ENCODE measurements around the gene CPED1.
"Not testable (repeated sequence)": the region's sequence is repeated elsewhere in the genome, so short reads cannot be mapped to it uniquely, and the experiment has no call there.

CPED1 gene

DNA sequence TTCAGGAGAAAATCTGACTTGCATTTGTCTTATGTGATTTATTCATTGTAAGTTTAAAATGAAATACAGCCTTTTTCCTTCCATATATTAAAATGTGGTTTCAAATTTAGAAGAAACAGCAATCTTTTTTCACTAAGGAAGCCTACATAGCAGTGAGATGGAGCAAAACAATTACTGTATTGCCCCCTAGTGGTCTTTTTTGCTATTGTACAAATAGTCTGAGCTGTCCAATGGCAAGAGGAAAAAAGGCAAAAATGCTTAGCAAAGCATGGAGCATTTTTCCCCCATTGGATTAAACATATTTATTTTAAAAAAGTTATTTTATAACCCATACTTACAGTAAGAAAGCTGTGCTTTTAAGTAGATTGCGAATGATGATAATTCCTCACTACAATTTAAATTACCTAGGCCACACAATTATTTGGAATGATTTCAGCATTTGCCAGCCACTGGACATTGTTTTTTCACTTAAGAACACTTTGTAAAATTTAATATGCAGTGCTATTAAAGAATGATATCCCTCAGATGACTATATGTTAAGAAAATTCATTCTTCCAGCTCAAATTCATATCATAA lies 119.5 kb downstream of the CPED1 start:
- no peak overlapping the region for H3K27ac ChIP-seq (ENCODE audit: low read depth, low read length)
- no peaks in the 10 kb centered on the region for H3K36me3 ChIP-seq (ENCODE audit: insufficient read depth, low read length)
- H3K9me3 ChIP-seq (ENCODE audit: insufficient read depth, low read depth, low read length), result no peaks in the 10 kb centered on the region
- WGBS, result no CpG with 5 or more reads among the region's 1 CpG
- H3K9ac ChIP-seq (ENCODE audit: low read depth, low read length), result no peak overlapping the region
- no peak overlapping the region for H3K4me3 ChIP-seq (ENCODE audit: low read length)
- peaks cover 15% of the 10 kb centered on the region for H3K4me1 ChIP-seq (ENCODE audit: insufficient read depth, low read length)
- H3K27me3 ChIP-seq (ENCODE audit: insufficient read depth, low read length), result no peaks in the 10 kb centered on the region

DNA sequence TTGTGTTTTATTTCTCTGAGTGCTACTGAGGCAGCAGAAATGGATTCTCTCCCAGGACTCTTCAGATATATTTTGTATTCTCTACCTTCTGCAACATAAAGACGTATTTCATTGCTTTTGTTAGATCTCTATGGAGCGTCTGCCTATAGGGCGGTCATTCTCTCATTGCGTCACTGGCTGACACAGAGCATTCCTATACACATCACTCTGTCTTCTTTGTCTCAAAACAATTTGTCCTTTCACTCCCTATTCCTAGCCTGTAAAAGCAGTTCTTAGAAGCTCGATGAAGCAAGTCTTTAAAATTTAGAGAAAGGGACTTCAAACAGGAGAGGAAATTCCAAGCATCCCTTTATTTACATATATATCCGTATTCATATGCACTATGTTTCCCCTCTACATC lies 120.6 kb downstream of the CPED1 start:
- no peak overlapping the region for H3K9ac ChIP-seq (ENCODE audit: low read depth, low read length)
- H3K4me1 ChIP-seq (ENCODE audit: insufficient read depth, low read length), result peaks cover 10% of the 10 kb centered on the region
- H3K36me3 ChIP-seq (ENCODE audit: insufficient read depth, low read length), result no peaks in the 10 kb centered on the region
- WGBS, result 73% methylated on average over 6 of the region's 6 CpGs
- no peak overlapping the region for H3K27ac ChIP-seq (ENCODE audit: low read depth, low read length)
- no peaks in the 10 kb centered on the region for H3K27me3 ChIP-seq (ENCODE audit: insufficient read depth, low read length)
- no peaks in the 10 kb centered on the region for H3K9me3 ChIP-seq (ENCODE audit: insufficient read depth, low read depth, low read length)
- no peak overlapping the region for H3K4me3 ChIP-seq (ENCODE audit: low read length)

DNA sequence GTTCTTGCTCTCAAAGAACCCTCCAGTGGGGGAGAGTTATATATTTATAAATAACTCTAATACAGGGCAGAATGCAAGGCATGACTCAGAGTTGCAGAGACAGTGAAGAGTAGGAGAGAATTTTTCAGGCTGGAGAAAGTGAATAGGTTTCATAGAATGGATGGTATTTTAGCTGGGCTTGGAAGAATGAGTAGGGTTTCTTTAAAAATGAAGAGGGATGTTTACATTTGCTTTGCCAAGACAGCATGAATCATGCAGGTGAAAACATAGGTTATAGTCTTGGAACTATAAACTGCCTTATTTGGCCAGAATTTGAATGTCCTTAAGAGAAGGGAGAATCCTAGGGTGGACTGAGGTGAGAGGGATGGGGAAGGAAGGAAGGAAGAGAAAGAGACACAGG lies 124.8 kb downstream of the CPED1 start:
- Histone ChIP-seq H3K9ac (ENCODE audit: low read depth, low read length) (no peak overlapping the region), H3K27ac (ENCODE audit: low read depth, low read length) (no peak overlapping the region), H3K27me3 (ENCODE audit: insufficient read depth, low read length) (no peaks in the 10 kb centered on the region), H3K36me3 (ENCODE audit: insufficient read depth, low read length) (no peaks in the 10 kb centered on the region), H3K4me1 (ENCODE audit: insufficient read depth, low read length) (peaks cover 10% of the 10 kb centered on the region), H3K4me3 (ENCODE audit: low read length) (no peak overlapping the region), H3K9me3 (ENCODE audit: insufficient read depth, low read depth, low read length) (no peaks in the 10 kb centered on the region)

DNA sequence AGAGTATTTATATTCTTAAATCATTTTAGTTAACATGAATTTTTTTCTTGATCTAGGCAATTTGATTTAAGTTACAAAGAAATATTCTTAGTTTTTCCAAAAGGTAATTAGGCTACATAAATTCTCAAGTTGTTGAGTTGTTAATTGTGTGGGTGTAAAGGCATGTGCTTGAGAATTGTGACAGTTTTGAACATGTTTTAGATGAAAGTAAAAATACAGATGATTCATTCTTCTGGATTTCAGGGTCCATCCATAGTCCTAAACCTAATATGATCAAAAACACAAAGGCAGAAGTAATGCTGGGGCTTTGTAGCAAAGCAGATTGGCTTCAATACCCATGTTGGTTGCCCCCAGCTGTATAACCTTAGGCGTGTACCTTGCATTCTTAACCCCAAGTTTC lies 127.9 kb downstream of the CPED1 start:
- Histone ChIP-seq H3K36me3 (ENCODE audit: insufficient read depth, low read length) (no peaks in the 10 kb centered on the region), H3K27me3 (ENCODE audit: insufficient read depth, low read length) (no peaks in the 10 kb centered on the region), H3K27ac (ENCODE audit: low read depth, low read length) (no peak overlapping the region), H3K9ac (ENCODE audit: low read depth, low read length) (no peak overlapping the region), H3K9me3 (ENCODE audit: insufficient read depth, low read depth, low read length) (no peaks in the 10 kb centered on the region), H3K4me1 (ENCODE audit: insufficient read depth, low read length) (no peaks in the 10 kb centered on the region), H3K4me3 (ENCODE audit: low read length) (no peak overlapping the region)
- WGBS, result no CpG with 5 or more reads among the region's 1 CpG

DNA sequence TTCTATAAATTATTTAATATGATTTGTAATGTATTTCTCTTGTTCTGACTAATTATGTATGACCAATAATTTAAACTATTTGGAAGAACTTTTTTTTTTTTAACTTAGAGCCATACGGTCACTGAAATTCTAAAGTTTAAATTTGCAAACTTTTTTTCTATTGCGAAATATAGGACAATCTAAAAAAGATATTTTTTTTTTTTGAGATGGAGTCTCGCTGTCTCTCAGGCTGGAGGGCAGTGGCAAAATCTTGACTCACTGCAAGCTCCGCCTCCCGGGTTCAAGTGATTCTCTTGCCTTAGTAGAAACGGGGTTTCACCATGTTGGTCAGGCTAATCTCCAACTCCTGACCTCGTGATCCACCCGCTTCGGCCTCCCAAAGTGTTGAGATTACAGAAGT lies 130.5 kb downstream of the CPED1 start:
- Histone ChIP-seq H3K9me3 (ENCODE audit: insufficient read depth, low read depth, low read length) (no peaks in the 10 kb centered on the region), H3K27me3 (ENCODE audit: insufficient read depth, low read length) (no peaks in the 10 kb centered on the region), H3K27ac (ENCODE audit: low read depth, low read length) (no peak overlapping the region), H3K36me3 (ENCODE audit: insufficient read depth, low read length) (no peaks in the 10 kb centered on the region), H3K9ac (ENCODE audit: low read depth, low read length) (no peak overlapping the region), H3K4me3 (ENCODE audit: low read length) (no peak overlapping the region), H3K4me1 (ENCODE audit: insufficient read depth, low read length) (no peaks in the 10 kb centered on the region)
- 95% methylated on average over 9 of the region's 9 CpGs for WGBS

DNA sequence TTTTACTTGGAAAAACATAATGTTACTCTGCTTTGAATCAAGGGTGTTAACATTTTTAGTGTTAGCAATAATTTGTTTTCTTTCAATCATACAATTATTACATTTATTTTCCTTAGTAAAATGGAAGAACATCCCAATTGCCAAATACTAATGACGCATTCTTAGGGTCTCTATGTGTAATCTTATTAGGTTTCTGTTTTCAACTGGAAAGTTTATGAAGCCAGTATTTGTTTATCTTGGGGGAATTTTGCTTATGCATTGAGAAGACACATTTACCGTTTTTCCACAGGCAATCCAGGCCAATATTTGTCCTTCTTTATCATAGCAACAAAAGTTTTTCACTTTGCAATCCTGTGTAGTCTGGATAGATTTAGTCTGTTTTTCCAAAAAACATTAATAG lies 134.5 kb downstream of the CPED1 start:
- Histone ChIP-seq H3K9ac (ENCODE audit: low read depth, low read length) (no peak overlapping the region), H3K27me3 (ENCODE audit: insufficient read depth, low read length) (no peaks in the 10 kb centered on the region), H3K27ac (ENCODE audit: low read depth, low read length) (no peak overlapping the region), H3K4me3 (ENCODE audit: low read length) (no peak overlapping the region), H3K36me3 (ENCODE audit: insufficient read depth, low read length) (no peaks in the 10 kb centered on the region), H3K4me1 (ENCODE audit: insufficient read depth, low read length) (no peaks in the 10 kb centered on the region), H3K9me3 (ENCODE audit: insufficient read depth, low read depth, low read length) (no peaks in the 10 kb centered on the region)
- 89% methylated on average over 2 of the region's 2 CpGs for WGBS

DNA sequence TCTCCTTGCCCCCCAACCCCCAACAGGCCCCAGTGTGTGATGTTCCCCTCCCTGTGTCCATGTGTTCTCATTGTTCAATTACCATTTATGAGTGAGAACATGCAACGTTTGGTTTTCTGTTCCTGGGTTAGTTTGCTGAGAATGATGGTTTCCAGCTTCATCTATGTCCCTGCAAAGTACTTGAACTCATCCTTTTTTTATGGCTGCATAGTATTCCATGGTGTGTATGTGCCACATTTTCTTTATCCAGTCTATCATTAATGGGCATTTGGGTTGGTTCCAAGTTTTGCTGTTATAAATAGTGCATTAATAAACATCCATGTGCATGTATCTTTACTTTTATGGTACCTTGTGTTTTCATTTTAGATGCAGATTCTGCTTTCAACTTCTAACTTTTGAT lies 136.9 kb downstream of the CPED1 start:
- not testable (repeated sequence) for H3K9ac ChIP-seq (ENCODE audit: low read depth, low read length); H3K36me3 ChIP-seq (ENCODE audit: insufficient read depth, low read length); H3K9me3 ChIP-seq (ENCODE audit: insufficient read depth, low read depth, low read length); H3K4me3 ChIP-seq (ENCODE audit: low read length); H3K27ac ChIP-seq (ENCODE audit: low read depth, low read length); H3K4me1 ChIP-seq (ENCODE audit: insufficient read depth, low read length); H3K27me3 ChIP-seq (ENCODE audit: insufficient read depth, low read length)
- WGBS, result 100% methylated on average over 1 of the region's 1 CpG

DNA sequence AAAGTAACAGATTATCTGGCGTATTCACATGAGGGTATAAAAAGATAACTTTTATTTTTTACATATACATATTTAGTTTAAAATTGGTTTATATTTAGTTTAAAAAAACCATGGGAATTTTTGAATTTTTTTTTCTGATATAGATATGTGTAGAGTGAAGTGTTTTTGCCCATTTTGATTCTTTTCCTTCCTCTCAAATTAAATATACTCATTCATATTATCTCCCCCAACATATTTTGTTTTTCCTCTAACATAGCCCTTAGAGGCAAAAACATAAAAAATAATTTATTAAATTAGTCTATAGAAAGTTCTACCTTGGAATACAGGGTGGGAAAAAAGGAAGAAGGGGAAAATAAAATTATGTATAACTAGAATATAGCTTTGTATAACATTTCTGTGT lies 137.7 kb downstream of the CPED1 start:
- H3K27me3 ChIP-seq (ENCODE audit: insufficient read depth, low read length), result no peaks in the 10 kb centered on the region
- H3K36me3 ChIP-seq (ENCODE audit: insufficient read depth, low read length), result no peaks in the 10 kb centered on the region
- H3K9me3 ChIP-seq (ENCODE audit: insufficient read depth, low read depth, low read length), result no peaks in the 10 kb centered on the region
- no peak overlapping the region for H3K4me3 ChIP-seq (ENCODE audit: low read length)
- no peak overlapping the region for H3K27ac ChIP-seq (ENCODE audit: low read depth, low read length)
- H3K4me1 ChIP-seq (ENCODE audit: insufficient read depth, low read length), result peaks cover 7% of the 10 kb centered on the region; the same call in 1 of the 2 replicates
- H3K9ac ChIP-seq (ENCODE audit: low read depth, low read length), result no peak overlapping the region
- 83% methylated on average over 1 of the region's 1 CpG for WGBS

DNA sequence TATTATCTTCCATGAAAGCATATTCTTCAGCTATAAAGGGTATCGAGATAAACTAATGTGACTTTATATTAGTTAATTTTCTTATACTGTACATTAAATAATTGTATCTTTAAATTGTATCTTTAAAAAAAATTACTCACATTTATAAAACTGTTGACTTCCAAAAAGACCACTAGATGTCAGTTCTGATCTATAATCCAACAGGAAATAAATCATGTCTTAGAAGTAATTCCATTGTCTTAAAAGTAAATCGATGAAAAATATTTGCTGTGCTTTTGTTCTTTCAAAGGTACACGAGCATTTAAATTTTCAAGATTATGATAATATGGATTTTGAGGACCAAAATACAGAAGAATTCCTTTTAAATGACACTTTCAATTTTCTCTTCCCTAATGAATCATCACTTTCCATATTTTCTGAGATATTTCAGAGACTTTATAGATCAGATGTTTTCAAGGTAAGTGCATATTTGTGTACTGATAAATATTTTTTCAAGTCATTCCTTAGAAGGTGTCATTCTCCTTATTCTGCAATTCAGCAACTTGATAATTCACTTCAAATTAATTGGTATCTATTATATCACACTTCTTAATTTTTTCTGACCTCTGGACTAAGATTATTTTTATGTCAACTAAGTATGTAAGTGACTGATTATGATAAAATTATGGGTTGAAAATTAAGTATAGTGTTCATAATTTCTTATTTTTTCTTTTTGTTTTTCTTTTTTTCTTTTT lies 138.5 kb downstream of the CPED1 start:
- H3K4me3 ChIP-seq (ENCODE audit: low read length), result no peak overlapping the region

DNA sequence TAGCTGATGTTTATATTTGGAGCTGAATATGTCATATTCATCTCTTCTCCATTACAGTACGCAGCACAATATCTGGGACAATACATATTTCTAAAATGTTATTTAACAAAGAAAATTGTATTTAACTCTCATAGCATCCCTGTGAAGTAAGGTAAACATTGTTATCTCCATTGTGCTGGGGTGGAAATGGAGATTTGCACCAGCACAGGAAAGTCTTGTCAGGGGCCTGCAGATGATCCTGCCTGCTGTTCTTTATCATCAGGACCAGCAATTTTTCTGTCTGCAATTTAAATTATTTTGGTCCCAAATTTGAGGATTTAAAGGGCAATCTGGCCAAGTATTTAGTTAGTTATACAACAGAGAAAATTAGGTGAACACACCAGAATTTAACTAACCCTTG lies 144.4 kb downstream of the CPED1 start:
- H3K27ac ChIP-seq (ENCODE audit: low read depth, low read length), result no peak overlapping the region
- H3K36me3 ChIP-seq (ENCODE audit: insufficient read depth, low read length), result no peaks in the 10 kb centered on the region
- H3K4me1 ChIP-seq (ENCODE audit: insufficient read depth, low read length), result peaks cover 8% of the 10 kb centered on the region; the same call in 1 of the 2 replicates
- no peaks in the 10 kb centered on the region for H3K9me3 ChIP-seq (ENCODE audit: insufficient read depth, low read depth, low read length)
- H3K27me3 ChIP-seq (ENCODE audit: insufficient read depth, low read length), result no peaks in the 10 kb centered on the region
- H3K9ac ChIP-seq (ENCODE audit: low read depth, low read length), result no peak overlapping the region
- H3K4me3 ChIP-seq (ENCODE audit: low read length), result no peak overlapping the region
- no CpG with 5 or more reads among the region's 1 CpG for WGBS

More for the DNA sequence above, 138.5 kb downstream of the CPED1 start:
- Histone ChIP-seq H3K27ac (ENCODE audit: low read depth, low read length) (no peak overlapping the region), H3K4me1 (ENCODE audit: insufficient read depth, low read length) (peaks cover 8% of the 10 kb centered on the region; the same call in 1 of the 2 replicates), H3K9ac (ENCODE audit: low read depth, low read length) (no peak overlapping the region), H3K9me3 (ENCODE audit: insufficient read depth, low read depth, low read length) (no peaks in the 10 kb centered on the region), H3K27me3 (ENCODE audit: insufficient read depth, low read length) (no peaks in the 10 kb centered on the region), H3K36me3 (ENCODE audit: insufficient read depth, low read length) (no peaks in the 10 kb centered on the region)
- 100% methylated on average over 1 of the region's 3 CpGs for WGBS

DNA sequence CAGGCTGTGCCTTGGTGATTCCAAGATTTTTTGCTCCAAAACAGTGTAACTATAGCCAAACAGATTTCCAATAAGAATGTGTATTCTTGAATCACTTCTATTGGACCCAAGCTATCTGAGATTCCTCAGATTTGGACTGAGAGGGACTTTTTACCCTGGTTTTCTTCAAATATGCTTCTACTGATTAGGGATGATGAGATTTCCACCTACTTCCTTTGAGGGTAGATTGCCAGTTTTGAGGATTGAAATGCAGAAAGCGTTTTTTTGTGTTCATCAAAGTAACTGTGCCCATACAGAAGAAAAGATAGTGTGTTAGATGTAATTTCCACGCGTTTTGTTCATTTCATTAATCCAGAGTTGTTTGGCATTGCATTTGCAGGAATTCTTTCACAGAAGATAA lies 144.9 kb downstream of the CPED1 start:
- Histone ChIP-seq H3K4me1 (ENCODE audit: insufficient read depth, low read length) (peaks cover 8% of the 10 kb centered on the region; the same call in 1 of the 2 replicates), H3K27me3 (ENCODE audit: insufficient read depth, low read length) (no peaks in the 10 kb centered on the region), H3K9ac (ENCODE audit: low read depth, low read length) (no peak overlapping the region), H3K27ac (ENCODE audit: low read depth, low read length) (no peak overlapping the region), H3K36me3 (ENCODE audit: insufficient read depth, low read length) (no peaks in the 10 kb centered on the region), H3K9me3 (ENCODE audit: insufficient read depth, low read depth, low read length) (no peaks in the 10 kb centered on the region), H3K4me3 (ENCODE audit: low read length) (no peak overlapping the region)
- WGBS, result 94% methylated on average over 3 of the region's 3 CpGs

DNA sequence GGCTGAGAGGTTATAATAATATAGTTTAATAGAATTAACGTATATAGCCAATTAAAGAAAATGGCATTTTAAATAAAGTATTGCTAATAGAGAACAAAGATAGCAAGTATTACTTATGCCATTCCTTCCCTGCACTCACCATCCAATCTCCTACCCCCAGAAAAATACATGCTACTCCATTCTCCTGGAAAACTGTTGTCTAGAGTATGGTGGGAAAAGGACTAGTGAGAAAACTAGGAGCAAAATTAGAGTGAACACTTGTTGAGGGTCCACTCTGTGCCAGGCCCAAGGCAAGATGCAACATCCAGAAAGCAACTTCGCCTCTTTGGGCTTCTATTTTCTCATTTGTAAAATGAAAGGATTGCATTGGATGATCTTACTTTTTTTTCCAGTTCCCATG lies 149.1 kb downstream of the CPED1 start:
- Histone ChIP-seq H3K4me1 (ENCODE audit: insufficient read depth, low read length) (no peaks in the 10 kb centered on the region), H3K27ac (ENCODE audit: low read depth, low read length) (no peak overlapping the region), H3K27me3 (ENCODE audit: insufficient read depth, low read length) (no peaks in the 10 kb centered on the region), H3K36me3 (ENCODE audit: insufficient read depth, low read length) (no peaks in the 10 kb centered on the region), H3K9me3 (ENCODE audit: insufficient read depth, low read depth, low read length) (no peaks in the 10 kb centered on the region), H3K4me3 (ENCODE audit: low read length) (no peak overlapping the region), H3K9ac (ENCODE audit: low read depth, low read length) (no peak overlapping the region)
- 97% methylated on average over 1 of the region's 2 CpGs for WGBS
